H1 (cell line): ENCODE measurements around the gene DIP2C. TPM values are rescaled to one million over a fixed set of nuclear protein-coding genes. Genes with fewer than 3 reads are reported as not detected.

Source experiments
- CTCF ChIA-PET: fragments of 300-600 bp; sonication (Branson Sonifier 250); formaldehyde crosslinking; loops from one replicate; lab custom pipeline; 2021; ENCODE audit not compliant: partially characterized antibody; lab: Charles Lee
- POLR2A ChIA-PET: fragments of 300-600 bp; sonication (Branson Sonifier 250); formaldehyde crosslinking; loops from one replicate; lab custom pipeline; 2021; ENCODE audit warnings: inconsistent platforms; ENCODE audit not compliant: partially characterized antibody; lab: Charles Lee
- DNase-seq, 2 experiments: peaks; one replicate each; pipeline versions ENCODE4 v3.0.0 to v3.0.0-alpha.2; 2010 to 2022; ENCODE audit warnings: low spot score in 2 of 2, low read depth in 1 of 2, mixed read lengths in 1 of 2
- FAIRE-seq: peaks from 2 replicates; lab custom pipeline; 2011; peaks lifted over from hg19 to GRCh38; lab: Jason Lieb, UNC
- H2AFZ ChIP-seq: 2 replicates; pipeline ENCODE4 v1.8.1; 2012; ENCODE audit warnings: low read length, inconsistent platforms
- H2AK5ac ChIP-seq: 2 replicates; pipeline ENCODE4 v1.6.1; 2013; ENCODE audit warnings: low read depth, low read length
- H2BK120ac ChIP-seq: replicated peaks from 2 replicates; pipeline ENCODE3; 2013; ENCODE audit warnings: low read depth, low read length, inconsistent platforms
- H2BK12ac ChIP-seq: 2 replicates; pipeline ENCODE4 v1.6.1; 2013; ENCODE audit warnings: low read depth, low read length
- H2BK15ac ChIP-seq: 2 replicates; pipeline ENCODE4 v1.6.1; 2013; ENCODE audit warnings: low read length
- H2BK20ac ChIP-seq: 2 replicates; pipeline ENCODE4 v1.6.1; 2013; ENCODE audit warnings: low read length
- H2BK5ac ChIP-seq: 2 replicates; pipeline ENCODE4 v1.6.1; 2013; ENCODE audit warnings: low read depth, low read length
- H3K14ac ChIP-seq: 2 replicates; pipeline ENCODE4 v1.6.1; 2013; ENCODE audit warnings: inconsistent platforms; ENCODE audit not compliant: insufficient read length
- H3K18ac ChIP-seq: 2 replicates; pipeline ENCODE4 v1.6.1; 2013; ENCODE audit warnings: low read length; ENCODE audit errors: extremely low read depth
- H3K23ac ChIP-seq: 2 replicates; pipeline ENCODE4 v1.6.1; 2013; ENCODE audit warnings: inconsistent platforms; ENCODE audit not compliant: insufficient read length
- H3K23me2 ChIP-seq: 2 replicates; pipeline ENCODE4 v1.6.1; 2013; ENCODE audit warnings: low read depth, low read length
- H3K27ac ChIP-seq: 2 replicates; pipeline ENCODE4 v1.6.1; 2011; ENCODE audit warnings: low read depth, low read length, inconsistent platforms
- H3K27me3 ChIP-seq, 4 experiments: replicated peaks in 1 of 4; 1 replicate in 1 of 4; 2 replicates in 3 of 4; pipeline versions ENCODE4 v1.6.1 to v1.8.1; 2011 to 2013; ENCODE audit warnings: low read length in 3 of 4, mild to moderate bottlenecking in 3 of 4, inconsistent platforms in 2 of 4, mixed read lengths in 2 of 4, moderate library complexity in 1 of 4; ENCODE audit not compliant: control insufficient read depth in 3 of 4, insufficient read depth in 3 of 4; ENCODE audit errors: extremely low read depth in 1 of 4
- H3K36me3 ChIP-seq, 4 experiments: 2 replicates each; pipeline versions ENCODE4 v1.6.1 to v1.8.1; 2011 to 2013; ENCODE audit warnings: mild to moderate bottlenecking in 4 of 4, low read length in 3 of 4, moderate library complexity in 2 of 4, control low read depth in 1 of 4, inconsistent platforms in 1 of 4; ENCODE audit not compliant: insufficient read depth in 4 of 4, control insufficient read depth in 2 of 4
- H3K4ac ChIP-seq: replicated peaks from 2 replicates; pipeline ENCODE3; 2013; ENCODE audit warnings: low read length, low read depth, mixed read lengths, inconsistent platforms; ENCODE audit not compliant: insufficient read length
- H3K4me1 ChIP-seq, 4 experiments: replicated peaks in 1 of 4; 1 replicate in 1 of 4; 2 replicates in 3 of 4; pipeline versions ENCODE4 v1.6.1 to v1.8.1; 2011 to 2013; ENCODE audit warnings: low read length in 3 of 4, inconsistent platforms in 2 of 4, mixed read lengths in 1 of 4; ENCODE audit not compliant: insufficient read depth in 4 of 4, control insufficient read depth in 3 of 4
- H3K4me2 ChIP-seq, 2 experiments: 2 replicates each; pipeline versions ENCODE4 v1.6.1 to v1.8.1; 2011 to 2013; ENCODE audit warnings: low read depth in 2 of 2, low read length in 2 of 2, control low read depth in 1 of 2, inconsistent platforms in 1 of 2, mild to moderate bottlenecking in 1 of 2; ENCODE audit not compliant: insufficient read depth in 1 of 2
- H3K4me3 ChIP-seq, 4 experiments: fragments of 200-600, 300-600 bp in 1 of 4; sonication (generic), shearing (Covaris generic), sonication (Bioruptor Twin) in 1 of 4; 2 replicates each; pipeline versions ENCODE4 v1.5.1 to v1.8.1; 2011 to 2016; ENCODE audit warnings: low read length in 4 of 4, low read depth in 3 of 4, control low read depth in 2 of 4, inconsistent platforms in 2 of 4, mild to moderate bottlenecking in 2 of 4, mixed read lengths in 1 of 4, moderate library complexity in 1 of 4; ENCODE audit not compliant: insufficient read depth in 2 of 4; ENCODE audit errors: extremely low read depth in 1 of 4
- H3K56ac ChIP-seq: replicated peaks from 2 replicates; pipeline ENCODE3; 2013; ENCODE audit warnings: low read depth, mild to moderate bottlenecking, mixed read lengths, low read length, inconsistent platforms; ENCODE audit not compliant: insufficient read length
- H3K79me1 ChIP-seq: 2 replicates; pipeline ENCODE4 v1.6.1; 2013; ENCODE audit warnings: low read depth, low read length, control low read depth
- H3K79me2 ChIP-seq, 2 experiments: 2 replicates each; pipeline versions ENCODE4 v1.6.1 to v1.8.1; 2012 to 2013; ENCODE audit warnings: low read length in 2 of 2, mild to moderate bottlenecking in 2 of 2, inconsistent platforms in 1 of 2; ENCODE audit not compliant: insufficient read depth in 2 of 2, control insufficient read depth in 1 of 2
- H3K9ac ChIP-seq, 4 experiments: replicated peaks in 1 of 4; 1 replicate in 1 of 4; 2 replicates in 3 of 4; pipeline versions ENCODE4 v1.6.1 to v1.8.1; 2011 to 2013; ENCODE audit warnings: low read depth in 3 of 4, low read length in 3 of 4, control low read depth in 2 of 4, mild to moderate bottlenecking in 2 of 4, moderate library complexity in 2 of 4, inconsistent platforms in 1 of 4; ENCODE audit errors: extremely low read depth in 1 of 4
- H3K9me3 ChIP-seq, 2 experiments: 2 replicates each; pipeline versions ENCODE4 v1.6.1 to v1.8.1; 2012 to 2013; ENCODE audit warnings: mild to moderate bottlenecking in 2 of 2, moderate library complexity in 2 of 2, control low read depth in 1 of 2, inconsistent platforms in 1 of 2, low read depth in 1 of 2, low read length in 1 of 2, mixed read lengths in 1 of 2; ENCODE audit not compliant: insufficient read depth in 2 of 2
- H4K20me1 ChIP-seq, 2 experiments: replicated peaks in 1 of 2; 2 replicates each; pipeline versions ENCODE3 to v1.8.1; 2011 to 2013; ENCODE audit warnings: inconsistent platforms in 2 of 2, low read length in 2 of 2, mild to moderate bottlenecking in 1 of 2; ENCODE audit not compliant: insufficient read depth in 2 of 2, control insufficient read depth in 1 of 2
- H4K5ac ChIP-seq: 2 replicates; pipeline ENCODE4 v1.6.1; 2013; ENCODE audit warnings: low read length, low read depth, mixed read lengths, inconsistent platforms; ENCODE audit not compliant: insufficient read length
- H4K8ac ChIP-seq: 2 replicates; pipeline ENCODE4 v1.8.0; 2013; ENCODE audit warnings: mild to moderate bottlenecking, moderate library complexity, low read length, inconsistent platforms; ENCODE audit not compliant: insufficient read depth; ENCODE audit errors: extremely low read depth
- H4K91ac ChIP-seq: replicated peaks from 2 replicates; pipeline ENCODE3; 2013; ENCODE audit warnings: low read length, mixed read lengths, inconsistent platforms; ENCODE audit not compliant: insufficient read length
- BRCA1 ChIP-seq: IDR thresholded peaks from 2 replicates; pipeline ENCODE4 v1.6.1; 2012; ENCODE audit warnings: low read depth, low read length, improper control_type of control experiment
- CHD2 ChIP-seq: IDR thresholded peaks from 2 replicates; pipeline ENCODE4 v1.6.1; 2012; ENCODE audit warnings: low read length, improper control_type of control experiment
- EGR1 ChIP-seq: IDR thresholded peaks from 2 replicates; pipeline ENCODE4 v1.6.1; 2011; ENCODE audit warnings: low read depth, low read length, borderline replicate concordance
- KDM1A ChIP-seq: fragments of 200-600, 300-600 bp; sonication (generic); IDR thresholded peaks from 2 replicates; pipeline ENCODE4 v1.7.1; 2016; ENCODE audit warnings: mild to moderate bottlenecking, low read length, borderline replicate concordance
- KDM5A ChIP-seq: fragments of 200-600 bp; IDR thresholded peaks from 2 replicates; pipeline ENCODE4 v1.7.1; 2012; ENCODE audit warnings: mild to moderate bottlenecking, low read length, inconsistent platforms, mixed read lengths
- MAFK ChIP-seq: IDR thresholded peaks from 2 replicates; pipeline ENCODE4 v1.6.1; 2012; ENCODE audit warnings: low read depth, mild to moderate bottlenecking, improper control_type of control experiment, low read length
- PHF8 ChIP-seq: fragments of 200-600 bp; sonication (generic); conservative IDR thresholded peaks from 2 replicates; pipeline ENCODE4 v1.7.1; 2012; ENCODE audit warnings: low read depth, mild to moderate bottlenecking, inconsistent platforms, low read length, moderate library complexity
- RFX5 ChIP-seq: IDR thresholded peaks from 2 replicates; pipeline ENCODE4 v1.6.1; 2011; ENCODE audit warnings: low read depth, low read length, improper control_type of control experiment, borderline replicate concordance
- SP4 ChIP-seq: IDR thresholded peaks from 2 replicates; pipeline ENCODE4 v1.6.1; 2012; ENCODE audit warnings: low read length, inconsistent platforms
- SUZ12 ChIP-seq: fragments of 200-600 bp; sonication (generic); IDR thresholded peaks from 2 replicates; pipeline ENCODE4 v1.6.1; 2012; ENCODE audit warnings: mild to moderate bottlenecking, inconsistent platforms, low read length, moderate library complexity, mixed read lengths
- TAF1 ChIP-seq: IDR thresholded peaks from 2 replicates; pipeline ENCODE4 v1.6.1; 2011; ENCODE audit warnings: mild to moderate bottlenecking, low read depth, low read length
- USF2 ChIP-seq: IDR thresholded peaks from 2 replicates; pipeline ENCODE4 v1.6.1; 2011; ENCODE audit warnings: low read length, improper control_type of control experiment
- ZNF274 ChIP-seq: IDR thresholded peaks from 2 replicates; pipeline ENCODE4 v1.7.0; 2012; ENCODE audit warnings: low read length, borderline replicate concordance; ENCODE audit errors: extremely low read depth
- WGBS, 2 experiments: shearing (Covaris generic) in 1 of 2; methylation state at CpG; one replicate each; pipeline versions ENCODE4 v1.1.6 to v1.1.7; 2013 to 2015; ENCODE audit warnings: low lambda C conversion rate in 2 of 2, mixed read lengths in 2 of 2, inconsistent platforms in 1 of 2, low coverage in 1 of 2, missing lambda C conversion rate in 1 of 2; ENCODE audit not compliant: insufficient replicate concordance in 2 of 2, insufficient coverage in 1 of 2, insufficient read length in 1 of 2; ENCODE audit errors: extremely low coverage in 1 of 2, missing lambda C conversion rate in 1 of 2; 5-methylcytosine and 5-hydroxymethylcytosine counted together
- polyA plus RNA-seq, 7 experiments: library from polyadenylated mRNA; depleted of rRNA in 3 of 7; stranded (reverse) in 5 of 7; unstranded in 2 of 7; fragments of >200 nt in 5 of 7; fragments of 200-250 nt in 2 of 7; gene quantifications; 1 replicate in 5 of 7; 2 replicates in 1 of 7; 4 replicates in 1 of 7; pipeline versions ENCODE4 v1.2.1 to v1.2.3, GENCODE V29; 2011 to 2013; ENCODE audit warnings: missing spikeins in 2 of 7, mixed read lengths in 2 of 7
- total RNA-seq: library from RNA; stranded (reverse); fragmentation: NEBNext Ultra II Directional; extraction: Animal tissue kit (Norgen Biotek cat#: 25700); gene quantifications from 2 replicates; pipeline ENCODE4 v1.2.1, GENCODE V29; 2021

DIP2C gene
- total and polyA plus RNA-seq, 2 of the 8 experiments (the other 6 are each of a cell fraction or from before 2014, with no cell fraction given) = 3.8 to 9.3 TPM

GRCh38 chr10:567869-568268 lies 121.6 kb downstream of the DIP2C start:
- H3K4me2 ChIP-seq = no peak overlapping the region
- H3K27ac ChIP-seq = no peak overlapping the region
- H2BK120ac ChIP-seq = no peak overlapping the region
- no peak overlapping the region for H2BK15ac ChIP-seq
- no peak overlapping the region for H3K23ac ChIP-seq
- H3K18ac ChIP-seq = no peak overlapping the region
- no peak overlapping the region for H3K9ac ChIP-seq
- H3K56ac ChIP-seq = no peak overlapping the region
- H3K36me3 ChIP-seq = no peaks in the 10 kb centered on the region
- DNase-seq (no peak), FAIRE-seq (no peak)
- no peak overlapping the region for H4K5ac ChIP-seq
- TF ChIP-seq PHF8 (no peak), USF2 (no peak), KDM1A (no peak), MAFK (no peak), KDM5A (no peak), SUZ12 (no peak), CHD2 (no peak), ZNF274 (no peak), TAF1 (no peak), BRCA1 (no peak), RFX5 (no peak), SP4 (no peak), EGR1 (no peak)
- ChIA-PET CTCF (interaction anchor here (0.6 to 1.4 kb wide), 2 partner anchors 25 to 221 kb away, joined by 3 read pairs; no protein-coding TSS in a partner anchor), POLR2A (interaction anchor here (1.5 kb wide), 1 partner anchor 10 kb away, joined by 6 read pairs; no protein-coding TSS in a partner anchor)
- no peak overlapping the region for H4K91ac ChIP-seq
- H3K4me3 ChIP-seq = no peak overlapping the region
- no peak overlapping the region for H3K4ac ChIP-seq
- H3K23me2 ChIP-seq = no peaks in the 10 kb centered on the region
- WGBS, 2 experiments = 93% methylated on average over 9 of the region's 12 CpGs; no CpG with 5 or more reads in 1 of the 2 experiments
- H3K9me3 ChIP-seq = peaks cover 4 to 6% of the 10 kb centered on the region in 2 experiments
- no peak overlapping the region for H2AK5ac ChIP-seq
- H4K20me1 ChIP-seq = peaks cover 3% of the 10 kb centered on the region in 2 experiments
- no peak overlapping the region for H2BK5ac ChIP-seq
- no peak overlapping the region for H2AFZ ChIP-seq
- H3K27me3 ChIP-seq = no peaks in the 10 kb centered on the region
- peaks cover 0 to 30% of the 10 kb centered on the region in 2 experiments; a peak in 2 of 4 replicates for H3K79me2 ChIP-seq
- H4K8ac ChIP-seq = peak overlapping the region; percentile 51; the same call in 1 of the 2 replicates
- H3K4me1 ChIP-seq = no peaks in the 10 kb centered on the region; a peak in 1 of 7 replicates
- no peak overlapping the region for H2BK20ac ChIP-seq
- H2BK12ac ChIP-seq = no peak overlapping the region
- peaks cover 10% of the 10 kb centered on the region for H3K79me1 ChIP-seq
- no peak overlapping the region for H3K14ac ChIP-seq
